GM18526 (cell line): Measurements from ENCODE around the gene OR2J1.

Experiments
- POLR2A ChIP-seq: IDR thresholded peaks from 3 replicates; pipeline ENCODE4 v1.6.1; 2011; ENCODE audit not compliant: insufficient read length; ENCODE audit errors: extremely low read depth

Gene OR2J1

DNA sequence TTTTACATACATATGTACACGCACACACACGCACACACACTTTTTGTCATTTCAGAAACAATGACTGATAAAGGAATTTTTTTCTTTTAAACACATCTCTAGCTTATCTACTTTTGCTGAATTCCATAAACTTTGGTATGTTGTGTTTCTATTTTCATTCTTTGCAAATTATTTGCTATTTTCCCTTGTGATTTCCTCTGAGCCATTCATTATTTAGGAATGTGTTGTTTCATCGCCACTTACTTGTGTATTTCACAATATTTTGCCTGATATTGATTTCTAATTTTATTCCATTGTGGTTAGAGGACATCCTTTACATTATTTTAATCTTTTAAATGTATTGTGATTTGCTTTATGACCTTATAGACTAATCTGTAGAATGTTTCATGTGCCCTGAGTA lies 47.8 kb downstream of the OR2J1 start:
- no peak for TF ChIP-seq POLR2A
